HCT116 (cell line): ENCODE results near the gene SMIM41. TPM values are rescaled to one million over a fixed set of nuclear protein-coding genes. Genes with fewer than 3 reads are reported as not detected.

Experiments
- ATAC-seq: fragments of 200-7000 bp; cut with Tn5 transposase; 2 replicates; pipeline ENCODE4 v1.9.1; 2020; ENCODE audit warnings: mild to moderate bottlenecking, moderate library complexity
- BruUV-seq: library from RNA; stranded (reverse); fragments of 400-500 nt; replicated peaks from 2 replicates; lab custom pipeline; 2021; lab: Mats Ljungman, UMichigan
- CTCF ChIA-PET: fragments of 300-600 bp; sonication (Branson Sonifier 250); formaldehyde crosslinking; loops from one replicate; lab custom pipeline; 2021; ENCODE audit warnings: antibody characterized with exemption; lab: Charles Lee
- POLR2A ChIA-PET: fragments of 300-600, 350-600 bp; sonication (Branson Sonifier 250); formaldehyde crosslinking; loops from one replicate; lab custom pipeline; 2021; ENCODE audit warnings: antibody characterized with exemption; lab: Charles Lee
- RAD21 ChIA-PET, 2 experiments: fragments of 300-600 bp; sonication (Branson Sonifier 250); formaldehyde crosslinking; loops; one replicate each; lab custom pipeline; 2023; ENCODE audit warnings: low total read pairs in 2 of 2; ENCODE audit not compliant: uncharacterized antibody in 2 of 2, unreplicated experiment in 2 of 2, low non-redundant PET in 1 of 2; lab: Charles Lee
- DNase-seq: peaks from one replicate; pipeline ENCODE4 v3.0.0-alpha.2; 2010; ENCODE audit warnings: low read depth, low spot score
- H2AFZ ChIP-seq: fragments of 200-600 bp; shearing (Covaris generic), sonication (generic); 2 replicates; pipeline ENCODE4 v1.6.1; 2017; ENCODE audit warnings: low read depth, mixed run types, mixed read lengths, antibody characterized with exemption, low read length; ENCODE audit not compliant: poor library complexity, severe bottlenecking
- H3K27ac ChIP-seq: 2 replicates; pipeline ENCODE4 v1.5.1; 2012; ENCODE audit warnings: low read depth, low read length
- H3K27me3 ChIP-seq: fragments of 200-600 bp; sonication (generic); 2 replicates; pipeline ENCODE4 v1.6.1; 2016; ENCODE audit warnings: mixed run types, low read length, mixed read lengths; ENCODE audit not compliant: insufficient read depth
- H3K36me3 ChIP-seq, 2 experiments: fragments of 200-500 bp in 1 of 2; fragments of 200-600 bp in 1 of 2; sonication (Bioruptor generic) in 1 of 2; sonication (generic) in 1 of 2; 2 replicates each; pipeline versions ENCODE4 v1.5.1 to v1.6.1; 2014 to 2016; ENCODE audit warnings: low read length in 2 of 2, inconsistent platforms in 1 of 2, mixed read lengths in 1 of 2, mixed run types in 1 of 2; ENCODE audit not compliant: insufficient read depth in 2 of 2, control insufficient read depth in 1 of 2
- H3K4me1 ChIP-seq, 2 experiments: fragments of 200-600 bp in 1 of 2; sonication (generic) in 1 of 2; 2 replicates each; pipeline versions ENCODE4 v1.5.1 to v1.6.1; 2012 to 2017; ENCODE audit warnings: low read length in 2 of 2, inconsistent platforms in 1 of 2, mild to moderate bottlenecking in 1 of 2, mixed read lengths in 1 of 2, mixed run types in 1 of 2, moderate library complexity in 1 of 2; ENCODE audit not compliant: insufficient read depth in 2 of 2, control insufficient read depth in 1 of 2
- H3K4me2 ChIP-seq: fragments of 200-600 bp; sonication (generic); 2 replicates; pipeline ENCODE4 v1.6.1; 2017; ENCODE audit warnings: mixed run types, low read length, mixed read lengths
- H3K4me3 ChIP-seq, 2 experiments: fragments of 200-600 bp in 1 of 2; sonication (generic) in 1 of 2; replicated peaks in 1 of 2; 2 replicates each; pipeline ENCODE4 v1.5.1; 2011 to 2016; ENCODE audit warnings: low read length in 2 of 2, control low read depth in 1 of 2, low read depth in 1 of 2, mild to moderate bottlenecking in 1 of 2, mixed read lengths in 1 of 2, mixed run types in 1 of 2
- H3K79me2 ChIP-seq: fragments of 200-600 bp; sonication (generic); 2 replicates; pipeline ENCODE4 v1.6.1; 2017; ENCODE audit warnings: mild to moderate bottlenecking, mixed run types, low read length, moderate library complexity, mixed read lengths; ENCODE audit not compliant: insufficient read depth
- H3K9ac ChIP-seq: fragments of 200-600 bp; sonication (generic); 2 replicates; pipeline ENCODE4 v1.6.1; 2016; ENCODE audit warnings: low read length, mixed read lengths
- H3K9me2 ChIP-seq: fragments of 200-600 bp; sonication (generic), shearing (Covaris generic); 2 replicates; pipeline ENCODE4 v1.6.1; 2017; ENCODE audit warnings: mixed run types, mild to moderate bottlenecking, moderate library complexity; ENCODE audit not compliant: insufficient read depth
- H3K9me3 ChIP-seq, 2 experiments: fragments of 200-500 bp in 1 of 2; fragments of 200-600 bp in 1 of 2; sonication (Bioruptor generic) in 1 of 2; sonication (generic) in 1 of 2; 2 replicates each; pipeline ENCODE4 v1.6.1; 2014 to 2017; ENCODE audit warnings: low read length in 2 of 2, mixed read lengths in 2 of 2, inconsistent platforms in 1 of 2, low read depth in 1 of 2, mild to moderate bottlenecking in 1 of 2, mixed run types in 1 of 2, moderate library complexity in 1 of 2; ENCODE audit not compliant: control insufficient read depth in 1 of 2, insufficient read depth in 1 of 2
- H4K20me1 ChIP-seq: fragments of 200-600 bp; sonication (generic), shearing (Covaris generic); 2 replicates; pipeline ENCODE4 v1.6.1; 2017; ENCODE audit warnings: mixed run types, mild to moderate bottlenecking, moderate library complexity; ENCODE audit not compliant: insufficient read depth
- RAD21 ChIP-seq: IDR thresholded peaks from 2 replicates; pipeline ENCODE4 v1.6.1; 2012; ENCODE audit warnings: low read depth, mild to moderate bottlenecking
- ZNF274 ChIP-seq: fragments of 200-500 bp; sonication (Bioruptor generic); IDR thresholded peaks from 2 replicates; pipeline ENCODE4 v1.6.1; 2014; ENCODE audit warnings: mild to moderate bottlenecking, low read depth, low read length, inconsistent platforms
- intact Hi-C: fragments of 100-400 bp; cut with micrococcal nuclease; formaldehyde crosslinking; loops from 2 replicates; pipeline ENCODE4 v1.10.0; 2022
- total RNA-seq: library from RNA; stranded (reverse); gene quantifications from one replicate; pipeline ENCODE4 v1.2.1, GENCODE V29; 2021; ENCODE audit not compliant: unreplicated experiment
- TF ChIP-seq, protein P1 (sequence below), 3 experiments: fragments of 200-600 bp in 1 of 3; sonication (generic) in 1 of 3; IDR thresholded peaks in 2 of 3; conservative IDR thresholded peaks in 1 of 3; 2 replicates each; pipeline ENCODE4 v1.5.1; 2012 to 2017; ENCODE audit warnings: low read depth in 2 of 3, low read length in 2 of 3, antibody characterized with exemption in 1 of 3, borderline replicate concordance in 1 of 3, control low read depth in 1 of 3, mild to moderate bottlenecking in 1 of 3, mixed read lengths in 1 of 3, mixed run types in 1 of 3, moderate library complexity in 1 of 3; ENCODE audit not compliant: insufficient read depth in 1 of 3

SMIM41 gene
- total RNA-seq, 1 experiment from 2014 or later = not detected

DNA sequence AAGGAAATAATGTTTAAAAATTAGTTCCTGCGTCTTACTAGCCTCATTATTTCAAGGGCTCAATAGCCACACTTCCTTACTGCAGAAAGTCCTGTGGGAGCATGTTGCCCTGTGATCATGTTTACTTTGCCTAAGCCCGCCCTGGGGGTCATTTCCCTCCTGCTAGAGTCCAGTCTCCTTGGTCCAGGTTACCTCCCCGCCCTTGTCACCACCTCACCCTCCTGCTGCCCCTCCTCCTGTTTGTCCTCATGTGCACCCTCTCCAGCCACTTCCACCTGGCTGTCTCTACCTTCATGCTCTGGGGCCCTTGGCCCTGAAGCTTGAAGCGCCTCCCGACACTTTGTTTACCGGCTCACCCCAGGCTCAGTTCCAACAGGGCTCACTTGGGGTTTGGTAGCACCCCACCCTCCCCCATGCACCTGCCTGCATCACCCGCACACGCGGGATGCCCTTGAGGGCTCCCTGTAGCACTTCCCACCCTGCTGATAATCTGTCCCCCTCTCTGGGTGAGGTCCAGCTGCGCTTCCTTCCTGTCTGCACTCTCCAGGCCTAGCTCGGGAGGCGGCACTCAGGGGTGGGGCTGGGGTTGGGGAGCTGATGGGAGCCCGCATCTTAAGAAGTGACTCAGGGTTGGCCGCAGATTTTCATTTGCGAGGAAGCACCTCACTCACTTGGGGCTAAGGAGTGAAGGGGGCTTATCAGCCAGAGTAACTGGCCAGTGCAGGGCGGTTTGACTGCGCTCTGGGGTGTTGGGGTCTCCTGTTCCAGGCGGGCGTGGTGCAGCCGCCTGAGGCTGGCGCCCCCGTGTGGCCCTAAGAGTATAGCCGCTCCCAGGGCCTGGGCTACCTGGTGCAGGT, 40.1 kb downstream of the SMIM41 start:
- Histone ChIP-seq H4K20me1 (no peaks in the 10 kb centered on the region), H3K9me3 (no peaks in the 10 kb centered on the region; a peak in 1 of 4 replicates), H3K4me2 (peak overlapping the region; percentile 19), H3K27me3 (no peaks in the 10 kb centered on the region), H3K9me2 (no peaks in the 10 kb centered on the region), H2AFZ (peak overlapping the region; percentile 13), H3K79me2 (no peaks in the 10 kb centered on the region), H3K36me3 (no peaks in the 10 kb centered on the region), H3K4me3 (no peak overlapping the region), H3K27ac (no peak overlapping the region), H3K9ac (no peak overlapping the region), H3K4me1 (peaks cover 3 to 33% of the 10 kb centered on the region in 2 experiments; a peak in 3 of 4 replicates)
- DNase-seq = peak; percentile 47
- ChIA-PET RAD21 (interaction anchor here (0.7 to 1.0 kb wide), 5 partner anchors 28 to 95 kb away, joined by 3 to 5 read pairs (median 4); no protein-coding TSS in a partner anchor), POLR2A (interaction anchor here (0.6 kb wide), 1 partner anchor 13 kb away, joined by 3 read pairs; no protein-coding TSS in a partner anchor), CTCF (interaction anchor here (0.6 to 5.1 kb wide), 20 partner anchors 9 to 760 kb away, joined by 3 to 174 read pairs (median 4); no protein-coding TSS in a partner anchor)
- no TSS peak for BruUV-seq
- TF ChIP-seq RAD21 (peak; percentile 48), ZNF274 (no peak)
- TF ChIP-seq, protein P1, sequence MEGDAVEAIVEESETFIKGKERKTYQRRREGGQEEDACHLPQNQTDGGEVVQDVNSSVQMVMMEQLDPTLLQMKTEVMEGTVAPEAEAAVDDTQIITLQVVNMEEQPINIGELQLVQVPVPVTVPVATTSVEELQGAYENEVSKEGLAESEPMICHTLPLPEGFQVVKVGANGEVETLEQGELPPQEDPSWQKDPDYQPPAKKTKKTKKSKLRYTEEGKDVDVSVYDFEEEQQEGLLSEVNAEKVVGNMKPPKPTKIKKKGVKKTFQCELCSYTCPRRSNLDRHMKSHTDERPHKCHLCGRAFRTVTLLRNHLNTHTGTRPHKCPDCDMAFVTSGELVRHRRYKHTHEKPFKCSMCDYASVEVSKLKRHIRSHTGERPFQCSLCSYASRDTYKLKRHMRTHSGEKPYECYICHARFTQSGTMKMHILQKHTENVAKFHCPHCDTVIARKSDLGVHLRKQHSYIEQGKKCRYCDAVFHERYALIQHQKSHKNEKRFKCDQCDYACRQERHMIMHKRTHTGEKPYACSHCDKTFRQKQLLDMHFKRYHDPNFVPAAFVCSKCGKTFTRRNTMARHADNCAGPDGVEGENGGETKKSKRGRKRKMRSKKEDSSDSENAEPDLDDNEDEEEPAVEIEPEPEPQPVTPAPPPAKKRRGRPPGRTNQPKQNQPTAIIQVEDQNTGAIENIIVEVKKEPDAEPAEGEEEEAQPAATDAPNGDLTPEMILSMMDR (IDR thresholded peaks at IDR 0.05 in 2 of 3, conservative IDR thresholded peaks at IDR 0.05 in 1 of 3; ENCODE audit: borderline replicate concordance in 1 of 3, insufficient read depth in 1 of 3, low read depth in 2 of 3, low read length in 2 of 3) = peak; percentile 77 to 95 (median 87)
- peak; percentile 92 for ATAC-seq
- intact Hi-C loops = loop anchor here (1.0 kb wide), 2 partner anchors 94 to 115 kb away; no protein-coding TSS in a partner anchor
